ENCODE data around the gene MCHR1.
"Not testable (repeated sequence)": the region's sequence is repeated elsewhere in the genome, so short reads cannot be mapped to it uniquely, and the experiment has no call there.

Gene MCHR1

GRCh38 chr22:40694411-40694810 lies 15.1 kb downstream of the MCHR1 start:
- no peak for DNase-seq

GRCh38 chr22:40701274-40701673 lies 22.0 kb downstream of the MCHR1 start:
- DNase-seq = no peak

- no peak for DNase-seq
These were observed 23.9 kb downstream of the MCHR1 start for GRCh38 chr22:40703174-40703573.

- DNase-seq = no peak
These were observed 24.5 kb downstream of the MCHR1 start for GRCh38 chr22:40703736-40704135.

- no peak for DNase-seq
These were observed 26.8 kb downstream of the MCHR1 start for GRCh38 chr22:40705918-40706682.

- no peak for DNase-seq
These were observed 27.9 kb downstream of the MCHR1 start for GRCh38 chr22:40707154-40707553.

- DNase-seq = no peak
These were observed 28.9 kb downstream of the MCHR1 start for GRCh38 chr22:40708177-40708576.

GRCh38 chr22:40709752-40710413 lies 30.6 kb downstream of the MCHR1 start:
- no peak for DNase-seq

- DNase-seq = no peak
These were observed 33.0 kb downstream of the MCHR1 start for GRCh38 chr22:40712311-40712710.

- no peak for DNase-seq
These were observed 35.4 kb downstream of the MCHR1 start for GRCh38 chr22:40714499-40715337.

- no peak for DNase-seq
These were observed 36.8 kb downstream of the MCHR1 start for GRCh38 chr22:40716116-40716515.

GRCh38 chr22:40717657-40718056 lies 38.4 kb downstream of the MCHR1 start:
- not testable (repeated sequence) for DNase-seq

- DNase-seq = no peak
These were observed 39.2 kb downstream of the MCHR1 start for GRCh38 chr22:40718250-40719204.

- DNase-seq = no peak
These were observed 40.3 kb downstream of the MCHR1 start for GRCh38 chr22:40719599-40719998.

GRCh38 chr22:40720156-40720537 lies 40.9 kb downstream of the MCHR1 start:
- DNase-seq = not testable (repeated sequence)

GRCh38 chr22:40720538-40721256 lies 41.4 kb downstream of the MCHR1 start:
- DNase-seq = no peak

GRCh38 chr22:40721266-40721665 lies 42.0 kb downstream of the MCHR1 start:
- DNase-seq = no peak

GRCh38 chr22:40723396-40723933 lies 44.2 kb downstream of the MCHR1 start:
- no peak for DNase-seq

- no peak for DNase-seq
These were observed 47.2 kb downstream of the MCHR1 start for GRCh38 chr22:40726514-40726913.

GRCh38 chr22:40727070-40727963 lies 48.0 kb downstream of the MCHR1 start:
- DNase-seq = no peak

Data from SIG-M5 (cell line).